Measurements from ENCODE around the gene WNK1.

GRCh38 chr12:724194-724855 is 28.1 kb upstream of the WNK1 start:
- no peak for TF ChIP-seq POLR2A (IDR thresholded peaks at IDR 0.05)
- TF ChIP-seq, protein P1, sequence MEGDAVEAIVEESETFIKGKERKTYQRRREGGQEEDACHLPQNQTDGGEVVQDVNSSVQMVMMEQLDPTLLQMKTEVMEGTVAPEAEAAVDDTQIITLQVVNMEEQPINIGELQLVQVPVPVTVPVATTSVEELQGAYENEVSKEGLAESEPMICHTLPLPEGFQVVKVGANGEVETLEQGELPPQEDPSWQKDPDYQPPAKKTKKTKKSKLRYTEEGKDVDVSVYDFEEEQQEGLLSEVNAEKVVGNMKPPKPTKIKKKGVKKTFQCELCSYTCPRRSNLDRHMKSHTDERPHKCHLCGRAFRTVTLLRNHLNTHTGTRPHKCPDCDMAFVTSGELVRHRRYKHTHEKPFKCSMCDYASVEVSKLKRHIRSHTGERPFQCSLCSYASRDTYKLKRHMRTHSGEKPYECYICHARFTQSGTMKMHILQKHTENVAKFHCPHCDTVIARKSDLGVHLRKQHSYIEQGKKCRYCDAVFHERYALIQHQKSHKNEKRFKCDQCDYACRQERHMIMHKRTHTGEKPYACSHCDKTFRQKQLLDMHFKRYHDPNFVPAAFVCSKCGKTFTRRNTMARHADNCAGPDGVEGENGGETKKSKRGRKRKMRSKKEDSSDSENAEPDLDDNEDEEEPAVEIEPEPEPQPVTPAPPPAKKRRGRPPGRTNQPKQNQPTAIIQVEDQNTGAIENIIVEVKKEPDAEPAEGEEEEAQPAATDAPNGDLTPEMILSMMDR (IDR thresholded peaks at IDR 0.05 in 4 of 5, conservative IDR thresholded peaks at IDR 0.05 in 1 of 5), result no peak

Measured in gastrocnemius medialis (tissue), 4 donors.